B cell (primary cell): ENCODE results near the gene ING4. TPM values are rescaled to one million over a fixed set of nuclear protein-coding genes. Genes with fewer than 3 reads are reported as not detected.
A peak's percentile ranks its signal among the peaks of the same experiment; 100 is the strongest.

Experiments
- ATAC-seq: fragments of 200-7000 bp; cut with Tn5 transposase; one replicate; pipeline ENCODE4 v1.10.0; 2021; ENCODE audit warnings: low read depth, mild to moderate bottlenecking, moderate number of reproducible peaks, moderate library complexity
- CTCF ChIA-PET: fragments of 350-600 bp; sonication (Branson Sonifier 250); formaldehyde crosslinking; loops from one replicate; lab custom pipeline; 2021; ENCODE audit warnings: antibody characterized with exemption, inconsistent platforms; lab: Charles Lee
- POLR2A ChIA-PET: fragments of 350-600 bp; sonication (Branson Sonifier 250); formaldehyde crosslinking; loops from one replicate; lab custom pipeline; 2021; ENCODE audit warnings: antibody characterized with exemption; lab: Charles Lee
- DNase-seq: peaks from one replicate; pipeline ENCODE4 v3.0.0; 2013
- H2AFZ ChIP-seq: 2 replicates; pipeline ENCODE4 v1.6.1; 2012; ENCODE audit warnings: mild to moderate bottlenecking, low read depth, low read length; ENCODE audit not compliant: insufficient read depth, poor library complexity, severe bottlenecking
- H3K27ac ChIP-seq, 2 donors: 1 replicate in 1 of 2; 2 replicates in 1 of 2; pipeline ENCODE4 v1.5.1; 2012 to 2013; ENCODE audit warnings: low read length in 2 of 2, mild to moderate bottlenecking in 2 of 2, moderate library complexity in 1 of 2
- H3K27me3 ChIP-seq, 4 experiments: fragments of 200-600 bp in 1 of 4; sonication (generic) in 1 of 4; replicated peaks in 1 of 4; 1 replicate in 2 of 4; 2 replicates in 2 of 4; pipeline versions ENCODE4 v1.6.1 to v1.7.0; 2013 to 2016; ENCODE audit warnings: low read length in 3 of 4, mild to moderate bottlenecking in 2 of 4, mixed read lengths in 1 of 4, moderate library complexity in 1 of 4; ENCODE audit not compliant: insufficient read depth in 4 of 4, control insufficient read depth in 3 of 4; ENCODE audit errors: control extremely low read depth in 1 of 4
- H3K36me3 ChIP-seq, 2 experiments: replicated peaks in 1 of 2; 1 replicate in 1 of 2; 2 replicates in 1 of 2; pipeline versions ENCODE4 v1.6.1 to v1.7.1; 2013; ENCODE audit warnings: low read length in 1 of 2; ENCODE audit not compliant: insufficient read depth in 2 of 2, control insufficient read depth in 1 of 2; ENCODE audit errors: control extremely low read depth in 1 of 2, extremely low read depth in 1 of 2
- H3K4me1 ChIP-seq, 2 donors: fragments of 200-600 bp in 1 of 2; sonication (generic) in 1 of 2; 1 replicate in 1 of 2; 2 replicates in 1 of 2; pipeline versions ENCODE4 v1.5.1 to v1.6.1; 2013 to 2017; ENCODE audit warnings: low read length in 2 of 2; ENCODE audit not compliant: control insufficient read depth in 2 of 2, insufficient read depth in 2 of 2
- H3K4me2 ChIP-seq: replicated peaks from 2 replicates; pipeline ENCODE3; 2012; ENCODE audit warnings: mild to moderate bottlenecking, low read depth, low read length; ENCODE audit not compliant: poor library complexity, severe bottlenecking
- H3K4me3 ChIP-seq, 5 experiments: fragments of 200-600 bp in 1 of 5; sonication (generic) in 1 of 5; 1 replicate in 3 of 5; 2 replicates in 2 of 5; pipeline versions ENCODE4 v1.5.1 to v1.7.0; 2011 to 2016; ENCODE audit warnings: low read length in 4 of 5, mild to moderate bottlenecking in 4 of 5, low read depth in 2 of 5, control low read depth in 1 of 5, moderate library complexity in 1 of 5; ENCODE audit not compliant: insufficient read depth in 1 of 5; ENCODE audit errors: control extremely low read depth in 1 of 5, extremely low read depth in 1 of 5
- H3K79me2 ChIP-seq: fragments of 200-600 bp; sonication (generic); one replicate; pipeline ENCODE4 v1.6.0; 2016; ENCODE audit warnings: low read length; ENCODE audit not compliant: control insufficient read depth, insufficient read depth
- H3K9ac ChIP-seq: fragments of 200-600 bp; sonication (generic); 2 replicates; pipeline ENCODE4 v1.6.1; 2017; ENCODE audit warnings: mild to moderate bottlenecking, low read length, moderate library complexity
- H3K9me3 ChIP-seq, 3 donors: one replicate each; pipeline versions ENCODE4 v1.6.1 to v1.7.1; 2013; ENCODE audit warnings: low read length in 2 of 3; ENCODE audit not compliant: control insufficient read depth in 2 of 3, insufficient read depth in 1 of 3; ENCODE audit errors: control extremely low read depth in 1 of 3
- H4K20me1 ChIP-seq: 2 replicates; pipeline ENCODE4 v1.6.0; 2012; ENCODE audit warnings: mild to moderate bottlenecking, low read length; ENCODE audit not compliant: insufficient read depth, control insufficient read depth, poor library complexity, severe bottlenecking
- H3K27ac Mint-ChIP-seq: one replicate; pipeline ENCODE4 v1.8.0; 2021; ENCODE audit warnings: mixed read lengths
- H3K27me3 Mint-ChIP-seq: one replicate; pipeline ENCODE4 v1.8.0; 2021; ENCODE audit warnings: mixed read lengths
- H3K4me1 Mint-ChIP-seq: one replicate; pipeline ENCODE4 v1.8.0; 2021; ENCODE audit warnings: mixed read lengths
- H3K4me3 Mint-ChIP-seq: one replicate; pipeline ENCODE4 v1.8.0; 2021; ENCODE audit warnings: mixed read lengths
- H3K9me3 Mint-ChIP-seq: one replicate; pipeline ENCODE4 v1.8.0; 2022; ENCODE audit warnings: mixed read lengths; ENCODE audit not compliant: insufficient read depth
- EZH2 ChIP-seq: IDR thresholded peaks from 2 replicates; pipeline ENCODE4 v1.6.1; 2012; ENCODE audit warnings: borderline replicate concordance, low read depth, mild to moderate bottlenecking, moderate library complexity, low read length; ENCODE audit not compliant: insufficient read depth, poor library complexity, severe bottlenecking
- WGBS: methylation state at CpG from one replicate; pipeline ENCODE4 v1.1.5; 2013; ENCODE audit warnings: missing lambda C conversion rate; ENCODE audit not compliant: insufficient coverage; 5-methylcytosine and 5-hydroxymethylcytosine counted together
- intact Hi-C: fragments of 100-400 bp; cut with micrococcal nuclease; formaldehyde crosslinking; loops from one replicate; pipeline ENCODE4 v1.10.0; 2022
- polyA plus RNA-seq: library from polyadenylated mRNA; depleted of rRNA; stranded (reverse); fragments of >200 nt; gene quantifications from 2 replicates; pipeline ENCODE4 v1.2.3, GENCODE V29; 2012
- total RNA-seq, 2 donors: library from RNA; stranded (reverse); fragments of 120-200 nt in 1 of 2; gene quantifications; 1 replicate in 1 of 2; 2 replicates in 1 of 2; pipeline versions ENCODE4 v1.2.3 to v1.2.4, GENCODE V29; 2013 to 2022
- TF ChIP-seq, protein P1 (sequence below): fragments of 200-600 bp; IDR thresholded peaks from one replicate; pipeline ENCODE4 v1.8.0; 2022; ENCODE audit warnings: antibody characterized with exemption, mild to moderate bottlenecking

The ING4 gene
- total and polyA plus RNA-seq, 2 donors (not counting 1 experiment from before 2014, with no cell fraction given), result 81.1 to 110 TPM

DNA sequence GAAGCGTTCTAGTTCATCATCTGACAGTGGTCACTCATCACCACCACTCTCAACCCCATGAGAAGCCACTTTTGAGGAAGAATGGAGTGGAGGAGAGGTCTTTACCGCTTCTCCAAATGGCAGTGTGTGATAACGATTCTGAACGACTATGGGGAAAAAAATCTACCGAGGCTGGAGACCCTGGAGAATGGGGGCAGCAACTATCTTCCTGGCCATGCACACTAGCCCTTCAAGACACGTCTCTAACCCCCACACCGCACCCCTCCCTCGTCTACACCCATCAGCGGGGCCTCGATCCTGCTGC is 365 bp downstream of the ING4 start:
- ATAC-seq (peak; percentile 50), DNase-seq (no peak)
- H3K9me3 Mint-ChIP-seq, result no peaks in the 10 kb centered on the region
- H3K4me2 ChIP-seq, result peak overlapping the region; percentile 84
- no peaks in the 10 kb centered on the region for H3K27me3 Mint-ChIP-seq
- WGBS, result 0% methylated on average over 7 of the region's 10 CpGs
- peak overlapping the region; percentile 93 for H3K4me3 Mint-ChIP-seq
- POLR2A ChIA-PET, result interaction anchor here (0.7 kb wide), 1 partner anchor 189 kb away, joined by 3 read pairs; the partner anchor contains the start of gene USP5
- intact Hi-C loops, result no loop called here
- peak overlapping the region; percentile 96 for H2AFZ ChIP-seq
- peaks cover 51% of the 10 kb centered on the region for H3K79me2 ChIP-seq
- H3K9ac ChIP-seq, result peak overlapping the region; percentile 81
- CTCF ChIA-PET, result interaction anchor here (2.9 kb wide), 1 partner anchor 27 kb away, joined by 10 read pairs; the partner anchor contains the start of gene ZNF384
- peaks cover 10% of the 10 kb centered on the region for H4K20me1 ChIP-seq
- H3K27ac Mint-ChIP-seq, result peak overlapping the region; percentile 92
- H3K9me3 ChIP-seq, result no peaks in the 10 kb centered on the region
- H3K36me3 ChIP-seq, result peaks cover 0 to 20% of the 10 kb centered on the region in 2 experiments
- no peak for TF ChIP-seq EZH2
- TF ChIP-seq, protein P1, sequence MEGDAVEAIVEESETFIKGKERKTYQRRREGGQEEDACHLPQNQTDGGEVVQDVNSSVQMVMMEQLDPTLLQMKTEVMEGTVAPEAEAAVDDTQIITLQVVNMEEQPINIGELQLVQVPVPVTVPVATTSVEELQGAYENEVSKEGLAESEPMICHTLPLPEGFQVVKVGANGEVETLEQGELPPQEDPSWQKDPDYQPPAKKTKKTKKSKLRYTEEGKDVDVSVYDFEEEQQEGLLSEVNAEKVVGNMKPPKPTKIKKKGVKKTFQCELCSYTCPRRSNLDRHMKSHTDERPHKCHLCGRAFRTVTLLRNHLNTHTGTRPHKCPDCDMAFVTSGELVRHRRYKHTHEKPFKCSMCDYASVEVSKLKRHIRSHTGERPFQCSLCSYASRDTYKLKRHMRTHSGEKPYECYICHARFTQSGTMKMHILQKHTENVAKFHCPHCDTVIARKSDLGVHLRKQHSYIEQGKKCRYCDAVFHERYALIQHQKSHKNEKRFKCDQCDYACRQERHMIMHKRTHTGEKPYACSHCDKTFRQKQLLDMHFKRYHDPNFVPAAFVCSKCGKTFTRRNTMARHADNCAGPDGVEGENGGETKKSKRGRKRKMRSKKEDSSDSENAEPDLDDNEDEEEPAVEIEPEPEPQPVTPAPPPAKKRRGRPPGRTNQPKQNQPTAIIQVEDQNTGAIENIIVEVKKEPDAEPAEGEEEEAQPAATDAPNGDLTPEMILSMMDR, result no peak
- peaks cover 15 to 19% of the 10 kb centered on the region in 2 donors for H3K4me1 ChIP-seq
- peak overlapping the region; percentile 62 to 76 for H3K27ac ChIP-seq
- peaks cover 28% of the 10 kb centered on the region for H3K4me1 Mint-ChIP-seq
- H3K4me3 ChIP-seq, result peak overlapping the region; percentile 62 to 94 (median 90)
- H3K27me3 ChIP-seq, result no peaks in the 10 kb centered on the region

DNA sequence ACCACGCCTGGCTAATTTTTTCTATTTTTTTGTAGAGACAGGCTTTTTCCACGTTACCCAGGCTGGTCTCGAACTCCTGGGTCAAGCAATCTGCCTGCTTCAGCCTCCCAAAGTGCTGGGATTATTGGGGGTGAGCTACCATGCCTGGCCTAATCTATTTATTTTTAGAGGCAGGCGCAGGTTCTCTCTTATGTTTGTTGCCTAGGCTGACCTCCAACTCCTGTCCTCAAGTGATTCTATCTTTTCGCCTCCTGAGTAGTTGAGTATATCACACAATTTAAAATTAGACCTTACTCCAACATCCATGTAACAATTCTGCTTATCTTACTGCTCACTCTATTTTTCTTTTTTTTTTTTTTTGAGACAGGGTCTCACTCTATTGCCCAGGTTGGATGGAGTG is 8.9 kb downstream of the ING4 start:
- WGBS, result 83% methylated on average over 1 of the region's 5 CpGs
- POLR2A ChIA-PET, result interaction anchor here (0.7 kb wide), 1 partner anchor 212 kb away, joined by 3 read pairs; no protein-coding TSS in a partner anchor

More for the DNA sequence above, 8.9 kb downstream of the ING4 start:
- no peak for TF ChIP-seq EZH2
- TF ChIP-seq, protein P1, result no peak
- H3K27me3 ChIP-seq, result no peaks in the 10 kb centered on the region
- no peak overlapping the region for H2AFZ ChIP-seq
- Mint-ChIP-seq H3K9me3 (no peaks in the 10 kb centered on the region), H3K4me3 (no peak overlapping the region), H3K27me3 (no peaks in the 10 kb centered on the region), H3K27ac (no peak overlapping the region), H3K4me1 (peaks cover 8% of the 10 kb centered on the region)
- peaks cover 3 to 62% of the 10 kb centered on the region in 2 experiments for H3K36me3 ChIP-seq
- no peak overlapping the region for H3K9ac ChIP-seq
- CTCF ChIA-PET, result interaction anchor here (1.0 kb wide), 1 partner anchor 19 kb away, joined by 3 read pairs; the partner anchor contains the start of gene LPAR5
- no peaks in the 10 kb centered on the region for H3K9me3 ChIP-seq
- intact Hi-C loops, result no loop called here
- H3K79me2 ChIP-seq, result peaks cover 47% of the 10 kb centered on the region
- no peak for DNase-seq
- no peaks in the 10 kb centered on the region for H3K4me1 ChIP-seq
- H3K4me3 ChIP-seq, result no peak overlapping the region
- H3K4me2 ChIP-seq, result no peak overlapping the region
- ATAC-seq, result no peak
- peaks cover 22% of the 10 kb centered on the region for H4K20me1 ChIP-seq
- no peak overlapping the region for H3K27ac ChIP-seq
